ENCODE data around the gene TNFAIP6.

- TF ChIP-seq TAF1 (IDR thresholded peaks at IDR 0.05; ENCODE audit: borderline replicate concordance, low read depth, low read length), result no peak
- no peak for TF ChIP-seq REST (IDR thresholded peaks at IDR 0.05; ENCODE audit: low read depth, low read length)
- TF ChIP-seq NRF1 (IDR thresholded peaks at IDR 0.05; ENCODE audit: low read depth, low read length), result no peak
- no peak for TF ChIP-seq SIN3A (IDR thresholded peaks at IDR 0.05; ENCODE audit: borderline replicate concordance, low read depth, low read length)
- TF ChIP-seq EP300 (IDR thresholded peaks at IDR 0.05; ENCODE audit: borderline replicate concordance in 1 of 2, low read depth in 1 of 2, low read length in 1 of 2), result no peak
- no peak for TF ChIP-seq TCF12 (IDR thresholded peaks at IDR 0.05)
- TF ChIP-seq USF2 (IDR thresholded peaks at IDR 0.05; ENCODE audit: borderline replicate concordance, low read depth, low read length), result no peak
These were observed 51.6 kb downstream of the TNFAIP6 start for GRCh38 chr2:151408788-151409600.

Data from SK-N-SH (cell line).